HG03565 (cell line): ENCODE data around the gene SLC24A4.

Experiments
- ATAC-seq: cut with Tn5 transposase; IDR thresholded peaks from one replicate; pipeline ENCODE4 v1.9.1; 2021; ENCODE audit warnings: mild to moderate bottlenecking, moderate library complexity; ENCODE audit not compliant: unreplicated experiment

The SLC24A4 gene

GRCh38 chr14:92430686-92431085 lies 107.7 kb downstream of the SLC24A4 start:
- ATAC-seq, result no peak

- ATAC-seq, result no peak
Measured at GRCh38 chr14:92431199-92431725, 108.3 kb downstream of the SLC24A4 start.

GRCh38 chr14:92433407-92433806 lies 110.4 kb downstream of the SLC24A4 start:
- no peak for ATAC-seq

GRCh38 chr14:92435154-92435553 lies 112.2 kb downstream of the SLC24A4 start:
- no peak for ATAC-seq

- no peak for ATAC-seq
Measured at GRCh38 chr14:92436115-92436776, 113.3 kb downstream of the SLC24A4 start.

GRCh38 chr14:92437309-92437708 lies 114.3 kb downstream of the SLC24A4 start:
- ATAC-seq, result no peak

GRCh38 chr14:92437729-92438285 lies 114.8 kb downstream of the SLC24A4 start:
- no peak for ATAC-seq

GRCh38 chr14:92439537-92440344 lies 116.8 kb downstream of the SLC24A4 start:
- no peak for ATAC-seq

GRCh38 chr14:92440345-92441003 lies 117.5 kb downstream of the SLC24A4 start:
- no peak for ATAC-seq

GRCh38 chr14:92441751-92442504 lies 119.0 kb downstream of the SLC24A4 start:
- ATAC-seq, result no peak

- ATAC-seq, result no peak
Measured at GRCh38 chr14:92443167-92443566, 120.2 kb downstream of the SLC24A4 start.

GRCh38 chr14:92443741-92444140 lies 120.8 kb downstream of the SLC24A4 start:
- ATAC-seq, result no peak

- ATAC-seq, result no peak
Measured at GRCh38 chr14:92446771-92447170, 123.8 kb downstream of the SLC24A4 start.

- ATAC-seq, result no peak
Measured at GRCh38 chr14:92447416-92448197, 124.6 kb downstream of the SLC24A4 start.

- ATAC-seq, result no peak
Measured at GRCh38 chr14:92448786-92449185, 125.8 kb downstream of the SLC24A4 start.

- ATAC-seq, result no peak
Measured at GRCh38 chr14:92449404-92450181, 126.6 kb downstream of the SLC24A4 start.

- ATAC-seq, result no peak
Measured at GRCh38 chr14:92450351-92451070, 127.5 kb downstream of the SLC24A4 start.

GRCh38 chr14:92451245-92451644 lies 128.3 kb downstream of the SLC24A4 start:
- no peak for ATAC-seq
